ENCODE measurements around the gene INSIG2. TPM values are rescaled to one million over a fixed set of nuclear protein-coding genes. Genes with fewer than 3 reads are reported as not detected.

The INSIG2 gene
- total RNA-seq, 1 experiment from 2014 or later, result 10.7 TPM

GRCh38 chr2:118088051-118089024, at the start of gene INSIG2 (continued):
- TF ChIP-seq JUN (CRISPR knock-in tag; IDR thresholded peaks at IDR 0.05) (no peak), MLX (CRISPR knock-in tag; IDR thresholded peaks at IDR 0.05) (no peak), NR1H2 (CRISPR knock-in tag; IDR thresholded peaks at IDR 0.05) (no peak), CDX4 (CRISPR knock-in tag; IDR thresholded peaks at IDR 0.05; ENCODE audit: borderline replicate concordance) (no peak), MAX (CRISPR knock-in tag; IDR thresholded peaks at IDR 0.05) (peak; percentile 76), ATF1 (CRISPR knock-in tag; IDR thresholded peaks at IDR 0.05) (no peak), NFE2L1 (CRISPR knock-in tag; IDR thresholded peaks at IDR 0.05) (peak; percentile 75; the same call in 1 of the 2 replicates), ELF4 (CRISPR knock-in tag; IDR thresholded peaks at IDR 0.05; ENCODE audit: low read depth) (no peak), ZNF263 (CRISPR knock-in tag; IDR thresholded peaks at IDR 0.05; ENCODE audit: low read depth) (no peak), SP1 (CRISPR knock-in tag; conservative IDR thresholded peaks at IDR 0.05) (peak; percentile 82), TP53 (CRISPR knock-in tag; IDR thresholded peaks at IDR 0.05) (0 out of 2 replicates have a peak, but pooled peaks have one; percentile 34), ZNF512 (CRISPR knock-in tag; IDR thresholded peaks at IDR 0.05; ENCODE audit: borderline replicate concordance) (no peak), EMX1 (CRISPR knock-in tag; IDR thresholded peaks at IDR 0.05) (no peak), CREB1 (CRISPR knock-in tag; IDR thresholded peaks at IDR 0.05) (no peak), PRRX2 (CRISPR knock-in tag; IDR thresholded peaks at IDR 0.05) (no peak), NFYB (CRISPR knock-in tag; conservative IDR thresholded peaks at IDR 0.05; ENCODE audit: low read depth) (no peak), ATF6 (CRISPR knock-in tag; IDR thresholded peaks at IDR 0.05) (no peak), MXD4 (CRISPR knock-in tag; IDR thresholded peaks at IDR 0.05; ENCODE audit: borderline replicate concordance) (no peak)
- TF ChIP-seq, protein P1, sequence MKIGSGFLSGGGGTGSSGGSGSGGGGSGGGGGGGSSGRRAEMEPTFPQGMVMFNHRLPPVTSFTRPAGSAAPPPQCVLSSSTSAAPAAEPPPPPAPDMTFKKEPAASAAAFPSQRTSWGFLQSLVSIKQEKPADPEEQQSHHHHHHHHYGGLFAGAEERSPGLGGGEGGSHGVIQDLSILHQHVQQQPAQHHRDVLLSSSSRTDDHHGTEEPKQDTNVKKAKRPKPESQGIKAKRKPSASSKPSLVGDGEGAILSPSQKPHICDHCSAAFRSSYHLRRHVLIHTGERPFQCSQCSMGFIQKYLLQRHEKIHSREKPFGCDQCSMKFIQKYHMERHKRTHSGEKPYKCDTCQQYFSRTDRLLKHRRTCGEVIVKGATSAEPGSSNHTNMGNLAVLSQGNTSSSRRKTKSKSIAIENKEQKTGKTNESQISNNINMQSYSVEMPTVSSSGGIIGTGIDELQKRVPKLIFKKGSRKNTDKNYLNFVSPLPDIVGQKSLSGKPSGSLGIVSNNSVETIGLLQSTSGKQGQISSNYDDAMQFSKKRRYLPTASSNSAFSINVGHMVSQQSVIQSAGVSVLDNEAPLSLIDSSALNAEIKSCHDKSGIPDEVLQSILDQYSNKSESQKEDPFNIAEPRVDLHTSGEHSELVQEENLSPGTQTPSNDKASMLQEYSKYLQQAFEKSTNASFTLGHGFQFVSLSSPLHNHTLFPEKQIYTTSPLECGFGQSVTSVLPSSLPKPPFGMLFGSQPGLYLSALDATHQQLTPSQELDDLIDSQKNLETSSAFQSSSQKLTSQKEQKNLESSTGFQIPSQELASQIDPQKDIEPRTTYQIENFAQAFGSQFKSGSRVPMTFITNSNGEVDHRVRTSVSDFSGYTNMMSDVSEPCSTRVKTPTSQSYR (CRISPR knock-in tag; IDR thresholded peaks at IDR 0.05), result no peak
- TF ChIP-seq, protein P2, sequence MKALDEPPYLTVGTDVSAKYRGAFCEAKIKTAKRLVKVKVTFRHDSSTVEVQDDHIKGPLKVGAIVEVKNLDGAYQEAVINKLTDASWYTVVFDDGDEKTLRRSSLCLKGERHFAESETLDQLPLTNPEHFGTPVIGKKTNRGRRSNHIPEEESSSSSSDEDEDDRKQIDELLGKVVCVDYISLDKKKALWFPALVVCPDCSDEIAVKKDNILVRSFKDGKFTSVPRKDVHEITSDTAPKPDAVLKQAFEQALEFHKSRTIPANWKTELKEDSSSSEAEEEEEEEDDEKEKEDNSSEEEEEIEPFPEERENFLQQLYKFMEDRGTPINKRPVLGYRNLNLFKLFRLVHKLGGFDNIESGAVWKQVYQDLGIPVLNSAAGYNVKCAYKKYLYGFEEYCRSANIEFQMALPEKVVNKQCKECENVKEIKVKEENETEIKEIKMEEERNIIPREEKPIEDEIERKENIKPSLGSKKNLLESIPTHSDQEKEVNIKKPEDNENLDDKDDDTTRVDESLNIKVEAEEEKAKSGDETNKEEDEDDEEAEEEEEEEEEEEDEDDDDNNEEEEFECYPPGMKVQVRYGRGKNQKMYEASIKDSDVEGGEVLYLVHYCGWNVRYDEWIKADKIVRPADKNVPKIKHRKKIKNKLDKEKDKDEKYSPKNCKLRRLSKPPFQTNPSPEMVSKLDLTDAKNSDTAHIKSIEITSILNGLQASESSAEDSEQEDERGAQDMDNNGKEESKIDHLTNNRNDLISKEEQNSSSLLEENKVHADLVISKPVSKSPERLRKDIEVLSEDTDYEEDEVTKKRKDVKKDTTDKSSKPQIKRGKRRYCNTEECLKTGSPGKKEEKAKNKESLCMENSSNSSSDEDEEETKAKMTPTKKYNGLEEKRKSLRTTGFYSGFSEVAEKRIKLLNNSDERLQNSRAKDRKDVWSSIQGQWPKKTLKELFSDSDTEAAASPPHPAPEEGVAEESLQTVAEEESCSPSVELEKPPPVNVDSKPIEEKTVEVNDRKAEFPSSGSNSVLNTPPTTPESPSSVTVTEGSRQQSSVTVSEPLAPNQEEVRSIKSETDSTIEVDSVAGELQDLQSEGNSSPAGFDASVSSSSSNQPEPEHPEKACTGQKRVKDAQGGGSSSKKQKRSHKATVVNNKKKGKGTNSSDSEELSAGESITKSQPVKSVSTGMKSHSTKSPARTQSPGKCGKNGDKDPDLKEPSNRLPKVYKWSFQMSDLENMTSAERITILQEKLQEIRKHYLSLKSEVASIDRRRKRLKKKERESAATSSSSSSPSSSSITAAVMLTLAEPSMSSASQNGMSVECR (CRISPR knock-in tag; IDR thresholded peaks at IDR 0.05; ENCODE audit: borderline replicate concordance), result no peak; the same call in 1 of the 2 replicates
- TF ChIP-seq, protein P3, sequence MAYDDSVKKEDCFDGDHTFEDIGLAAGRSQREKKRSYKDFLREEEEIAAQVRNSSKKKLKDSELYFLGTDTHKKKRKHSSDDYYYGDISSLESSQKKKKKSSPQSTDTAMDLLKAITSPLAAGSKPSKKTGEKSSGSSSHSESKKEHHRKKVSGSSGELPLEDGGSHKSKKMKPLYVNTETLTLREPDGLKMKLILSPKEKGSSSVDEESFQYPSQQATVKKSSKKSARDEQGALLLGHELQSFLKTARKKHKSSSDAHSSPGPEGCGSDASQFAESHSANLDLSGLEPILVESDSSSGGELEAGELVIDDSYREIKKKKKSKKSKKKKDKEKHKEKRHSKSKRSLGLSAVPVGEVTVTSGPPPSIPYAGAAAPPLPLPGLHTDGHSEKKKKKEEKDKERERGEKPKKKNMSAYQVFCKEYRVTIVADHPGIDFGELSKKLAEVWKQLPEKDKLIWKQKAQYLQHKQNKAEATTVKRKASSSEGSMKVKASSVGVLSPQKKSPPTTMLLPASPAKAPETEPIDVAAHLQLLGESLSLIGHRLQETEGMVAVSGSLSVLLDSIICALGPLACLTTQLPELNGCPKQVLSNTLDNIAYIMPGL (CRISPR knock-in tag; IDR thresholded peaks at IDR 0.05), result no peak
- TF ChIP-seq, protein P4, sequence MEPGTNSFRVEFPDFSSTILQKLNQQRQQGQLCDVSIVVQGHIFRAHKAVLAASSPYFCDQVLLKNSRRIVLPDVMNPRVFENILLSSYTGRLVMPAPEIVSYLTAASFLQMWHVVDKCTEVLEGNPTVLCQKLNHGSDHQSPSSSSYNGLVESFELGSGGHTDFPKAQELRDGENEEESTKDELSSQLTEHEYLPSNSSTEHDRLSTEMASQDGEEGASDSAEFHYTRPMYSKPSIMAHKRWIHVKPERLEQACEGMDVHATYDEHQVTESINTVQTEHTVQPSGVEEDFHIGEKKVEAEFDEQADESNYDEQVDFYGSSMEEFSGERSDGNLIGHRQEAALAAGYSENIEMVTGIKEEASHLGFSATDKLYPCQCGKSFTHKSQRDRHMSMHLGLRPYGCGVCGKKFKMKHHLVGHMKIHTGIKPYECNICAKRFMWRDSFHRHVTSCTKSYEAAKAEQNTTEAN (CRISPR knock-in tag; IDR thresholded peaks at IDR 0.05), result 0 out of 2 replicates have a peak, but pooled peaks have one; percentile 47

Measured in WTC11 (cell line).